Neural crest cell (in vitro differentiated cells): Measurements from ENCODE around the gene RPAP3. TPM values are rescaled to one million over a fixed set of nuclear protein-coding genes. Genes with fewer than 3 reads are reported as not detected.

Source experiments
- DNase-seq: peaks from one replicate; pipeline ENCODE4 v3.0.0; 2021; ENCODE audit warnings: low read depth, mixed read lengths, low spot score
- H3K27ac Mint-ChIP-seq: one replicate; pipeline ENCODE4 v1.8.0; 2021; ENCODE audit warnings: mild to moderate bottlenecking, mixed read lengths; ENCODE audit not compliant: unreplicated experiment
- H3K27me3 Mint-ChIP-seq: 2 replicates; pipeline ENCODE4 v1.8.0; 2021; ENCODE audit warnings: low read depth, mild to moderate bottlenecking, mixed read lengths
- H3K36me3 Mint-ChIP-seq: 2 replicates; pipeline ENCODE4 v1.8.0; 2021; ENCODE audit warnings: low read depth, mild to moderate bottlenecking, mixed read lengths
- H3K4me1 Mint-ChIP-seq: 2 replicates; pipeline ENCODE4 v1.8.0; 2021; ENCODE audit warnings: mixed read lengths
- H3K4me3 Mint-ChIP-seq: one replicate; pipeline ENCODE4 v1.8.0; 2021; ENCODE audit warnings: mild to moderate bottlenecking, mixed read lengths
- H3K9me3 Mint-ChIP-seq: 2 replicates; pipeline ENCODE4 v1.8.0; 2021; ENCODE audit warnings: mixed read lengths
- CTCF ChIP-seq: fragments of 200-600 bp; sonication (generic); conservative IDR thresholded peaks from 2 replicates; pipeline ENCODE4 v1.5.0; 2021; ENCODE audit warnings: antibody characterized with exemption, mild to moderate bottlenecking
- total RNA-seq: library from RNA; stranded (reverse); gene quantifications from 2 replicates; pipeline ENCODE4 v1.2.1, GENCODE V29; 2021

Gene RPAP3
- total RNA-seq, 1 donor from 2014 or later = 49.4 TPM

- H3K27me3 Mint-ChIP-seq = no peaks in the 10 kb centered on the region
- H3K4me1 Mint-ChIP-seq = peaks cover 23% of the 10 kb centered on the region
- peak within 1 kb of the TSS; percentile 23 for H3K27ac Mint-ChIP-seq
- H3K4me3 Mint-ChIP-seq = no peak within 1 kb of the TSS
- no peak for DNase-seq
- no peak for TF ChIP-seq CTCF
- no peaks in the 10 kb centered on the region for H3K9me3 Mint-ChIP-seq
- H3K36me3 Mint-ChIP-seq = no peaks in the 10 kb centered on the region
Measured at GRCh38 chr12:47725091-47725772, 19.4 kb upstream of the RPAP3 start, which contains the start of gene ENDOU. Gene ENDOU (minus strand): TSS chr12:47725490. CDS start chr12:47725413, 77 bp downstream.

GRCh38 chr12:47722941-47723631 is 17.3 kb upstream of the RPAP3 start:
- no peaks in the 10 kb centered on the region for H3K9me3 Mint-ChIP-seq
- no peak for TF ChIP-seq CTCF
- no peak for DNase-seq
- no peaks in the 10 kb centered on the region for H3K27me3 Mint-ChIP-seq
- H3K36me3 Mint-ChIP-seq = no peaks in the 10 kb centered on the region
- peaks cover 12% of the 10 kb centered on the region for H3K4me1 Mint-ChIP-seq
- no peak overlapping the region for H3K4me3 Mint-ChIP-seq
- H3K27ac Mint-ChIP-seq = no peak overlapping the region

- no peak overlapping the region for H3K27ac Mint-ChIP-seq
- H3K4me3 Mint-ChIP-seq = no peak overlapping the region
- peaks cover 16% of the 10 kb centered on the region for H3K4me1 Mint-ChIP-seq
- no peaks in the 10 kb centered on the region for H3K36me3 Mint-ChIP-seq
- no peak for DNase-seq
- no peaks in the 10 kb centered on the region for H3K9me3 Mint-ChIP-seq
- no peak for TF ChIP-seq CTCF
- H3K27me3 Mint-ChIP-seq = no peaks in the 10 kb centered on the region
Measured at GRCh38 chr12:47722136-47722834, 16.5 kb upstream of the RPAP3 start.

- Mint-ChIP-seq H3K4me3 (no peak overlapping the region), H3K4me1 (peaks cover 22% of the 10 kb centered on the region), H3K36me3 (no peaks in the 10 kb centered on the region), H3K9me3 (no peaks in the 10 kb centered on the region), H3K27me3 (no peaks in the 10 kb centered on the region), H3K27ac (no peak overlapping the region)
- DNase-seq = no peak
- no peak for TF ChIP-seq CTCF
Measured at GRCh38 chr12:47721431-47721973, 15.7 kb upstream of the RPAP3 start.

GRCh38 chr12:47718531-47718930 is 12.7 kb upstream of the RPAP3 start:
- DNase-seq = no peak
- H3K4me3 Mint-ChIP-seq = no peak overlapping the region
- H3K9me3 Mint-ChIP-seq = no peaks in the 10 kb centered on the region
- H3K27ac Mint-ChIP-seq = no peak overlapping the region
- H3K36me3 Mint-ChIP-seq = no peaks in the 10 kb centered on the region
- peaks cover 30% of the 10 kb centered on the region for H3K4me1 Mint-ChIP-seq
- no peaks in the 10 kb centered on the region for H3K27me3 Mint-ChIP-seq
- TF ChIP-seq CTCF = no peak
